ENCODE results near the gene CACNA1S. TPM values are rescaled to one million over a fixed set of nuclear protein-coding genes. Genes with fewer than 3 reads are reported as not detected.

The CACNA1S gene
- total and polyA plus RNA-seq, 2 of the 13 experiments (the other 11 are each of a cell fraction or from before 2014, with no cell fraction given) = not detected

GRCh38 chr1:201100169-201100930 lies 11.9 kb downstream of the CACNA1S start:
- no TSS peak for BruUV-seq (replicated peaks)
- no peaks in the 10 kb centered on the region for H3K79me2 ChIP-seq (ENCODE audit: insufficient read depth, low read length)
- no peaks in the 10 kb centered on the region for H3K36me3 ChIP-seq (replicated peaks in 1 of 2; ENCODE audit: control insufficient read depth in 1 of 2, insufficient read depth in 2 of 2, low read length in 2 of 2)
- H3K27me3 ChIP-seq (ENCODE audit: control insufficient read depth in 1 of 2, insufficient read depth in 2 of 2, low read length in 2 of 2) = peaks cover 3 to 65% of the 10 kb centered on the region in 2 experiments; a peak in 3 of 5 replicates
- no peaks in the 10 kb centered on the region for H4K20me1 ChIP-seq (ENCODE audit: insufficient read depth, low read length)
- ChIA-PET CTCF (ENCODE audit: low intra/inter-chr PET ratio, low total read pairs) (no interaction called here), POLR2A (no interaction called here)
- 31% methylated on average over 9 of the region's 12 CpGs for WGBS (ENCODE audit: low lambda C conversion rate)
- H3K9me3 ChIP-seq (ENCODE audit: low read length) = no peaks in the 10 kb centered on the region
- TF ChIP-seq HDAC6 (IDR thresholded peaks at IDR 0.05; ENCODE audit: low read depth, low read length) (no peak), ZNF891 (CRISPR knock-in tag; IDR thresholded peaks at IDR 0.05) (no peak), ZSCAN20 (CRISPR knock-in tag; IDR thresholded peaks at IDR 0.05; ENCODE audit: borderline replicate concordance) (no peak), CBFB (CRISPR knock-in tag; IDR thresholded peaks at IDR 0.05) (no peak), ZNF446 (CRISPR knock-in tag; IDR thresholded peaks at IDR 0.05) (no peak), TBX2 (CRISPR knock-in tag; IDR thresholded peaks at IDR 0.05; ENCODE audit: borderline replicate concordance) (no peak), YY1 (IDR thresholded peaks at IDR 0.05; ENCODE audit: insufficient read depth, insufficient replicate concordance, low read depth, low read length) (no peak), ZNF484 (CRISPR knock-in tag; IDR thresholded peaks at IDR 0.05; ENCODE audit: borderline replicate concordance, low read depth) (no peak), SMARCC2 (IDR thresholded peaks at IDR 0.05) (no peak), ZBTB39 (CRISPR knock-in tag; IDR thresholded peaks at IDR 0.05) (no peak), ZSCAN30 (CRISPR knock-in tag; IDR thresholded peaks at IDR 0.05) (no peak), ZNF780A (CRISPR knock-in tag; IDR thresholded peaks at IDR 0.05) (no peak), IRX3 (CRISPR knock-in tag; IDR thresholded peaks at IDR 0.05; ENCODE audit: borderline replicate concordance, low read depth) (no peak), ZNF329 (CRISPR knock-in tag; IDR thresholded peaks at IDR 0.05; ENCODE audit: low read depth) (no peak), ZNF709 (CRISPR knock-in tag; IDR thresholded peaks at IDR 0.05) (no peak), ATF1 (CRISPR knock-in tag; IDR thresholded peaks at IDR 0.05) (no peak), ZFP90 (CRISPR knock-in tag; IDR thresholded peaks at IDR 0.05; ENCODE audit: borderline replicate concordance) (no peak)
- TF ChIP-seq, protein P1, sequence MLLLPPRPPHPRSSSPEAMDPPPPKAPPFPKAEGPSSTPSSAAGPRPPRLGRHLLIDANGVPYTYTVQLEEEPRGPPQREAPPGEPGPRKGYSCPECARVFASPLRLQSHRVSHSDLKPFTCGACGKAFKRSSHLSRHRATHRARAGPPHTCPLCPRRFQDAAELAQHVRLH (CRISPR knock-in tag; IDR thresholded peaks at IDR 0.05; ENCODE audit: borderline replicate concordance, low read depth) = no peak
- TF ChIP-seq, protein P2, sequence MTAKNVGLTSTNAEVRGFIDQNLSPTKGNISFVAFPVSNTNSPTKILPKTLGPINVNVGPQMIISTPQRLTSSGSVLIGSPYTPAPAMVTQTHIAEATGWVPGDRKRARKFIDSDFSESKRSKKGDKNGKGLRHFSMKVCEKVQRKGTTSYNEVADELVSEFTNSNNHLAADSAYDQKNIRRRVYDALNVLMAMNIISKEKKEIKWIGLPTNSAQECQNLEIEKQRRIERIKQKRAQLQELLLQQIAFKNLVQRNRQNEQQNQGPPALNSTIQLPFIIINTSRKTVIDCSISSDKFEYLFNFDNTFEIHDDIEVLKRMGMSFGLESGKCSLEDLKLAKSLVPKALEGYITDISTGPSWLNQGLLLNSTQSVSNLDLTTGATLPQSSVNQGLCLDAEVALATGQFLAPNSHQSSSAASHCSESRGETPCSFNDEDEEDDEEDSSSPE (CRISPR knock-in tag; IDR thresholded peaks at IDR 0.05) = no peak
- intact Hi-C loops (cut with micrococcal nuclease; ENCODE audit: unreplicated experiment) = no loop called here
- H2AFZ ChIP-seq (ENCODE audit: low read length) = no peak overlapping the region
- no peak for DNase-seq (ENCODE audit: low spot score)
- H3K4me1 ChIP-seq (ENCODE audit: insufficient read depth, low read length) = no peaks in the 10 kb centered on the region
- H3K27ac ChIP-seq (ENCODE audit: extremely low read length, insufficient read depth, low read length) = no peak overlapping the region
- FAIRE-seq = no peak
- H3K4me3 ChIP-seq (replicated peaks in 1 of 3; ENCODE audit: insufficient read depth in 1 of 3, low read depth in 2 of 3, low read length in 3 of 3) = no peak overlapping the region
- no peak overlapping the region for H3K9ac ChIP-seq (ENCODE audit: insufficient read depth, low read depth, low read length)
- in situ Hi-C loops (cut with HindIII; ENCODE audit: extremely low pct_ligation_motif_present, low pct_unique_long_range_greater_than_20kb) = no loop called here
- H3K4me2 ChIP-seq (ENCODE audit: low read depth, low read length) = no peak overlapping the region
- ATAC-seq = no peak
